Thoracic aorta (tissue), 2 donors: ENCODE results near the gene WIPF3. TPM values are rescaled to one million over a fixed set of nuclear protein-coding genes. Genes with fewer than 3 reads are reported as not detected.

Experiments used
- ATAC-seq: fragments of 150-250 bp; one replicate; pipeline ENCODE4 v1.8.0; 2017; ENCODE audit warnings: low read depth; ENCODE audit not compliant: insufficient number of reproducible peaks, low FRiP score
- DNase-seq: peaks from one replicate; pipeline ENCODE4 v3.0.0-alpha.2; 2020; ENCODE audit warnings: low spot score
- H3K27ac ChIP-seq, 2 donors: fragments of 200-600 bp; sonication (generic); 1 replicate in 1 of 2; 2 replicates in 1 of 2; pipeline ENCODE4 v1.5.1; 2016; ENCODE audit warnings: mild to moderate bottlenecking in 2 of 2, moderate library complexity in 2 of 2
- H3K27me3 ChIP-seq: fragments of 200-600 bp; sonication (generic); replicated peaks from 2 replicates; pipeline ENCODE4 v1.6.0; 2016; ENCODE audit warnings: mild to moderate bottlenecking; ENCODE audit not compliant: insufficient read depth
- H3K36me3 ChIP-seq: fragments of 200-600 bp; sonication (generic); one replicate; pipeline ENCODE4 v1.5.1; 2016
- H3K4me1 ChIP-seq, 2 donors: fragments of 200-600 bp; sonication (generic); 1 replicate in 1 of 2; 2 replicates in 1 of 2; pipeline versions ENCODE4 v1.5.1 to v1.6.0; 2016; ENCODE audit warnings: low read depth in 2 of 2, mild to moderate bottlenecking in 1 of 2; ENCODE audit not compliant: control insufficient read depth in 1 of 2
- H3K4me3 ChIP-seq: fragments of 200-600 bp; sonication (generic); 2 replicates; pipeline ENCODE4 v1.5.1; 2016; ENCODE audit warnings: mild to moderate bottlenecking
- H3K9me3 ChIP-seq: fragments of 200-600 bp; sonication (generic); 2 replicates; pipeline ENCODE4 v1.5.1; 2016
- total RNA-seq, 2 donors: library from RNA; depleted of rRNA; stranded (reverse); fragments of >200 nt; gene quantifications; one replicate each; pipeline versions ENCODE4 v1.1.0 to v1.2.3, GENCODE V29; 2016
- TF ChIP-seq, protein P1 (sequence below): fragments of 200-600 bp; sonication (generic); IDR thresholded peaks from one replicate; pipeline ENCODE4 v1.5.1; 2019; ENCODE audit warnings: antibody characterized with exemption

WIPF3 gene
- total RNA-seq, 2 donors from 2014 or later = 2.4 to 3.7 TPM

DNA sequence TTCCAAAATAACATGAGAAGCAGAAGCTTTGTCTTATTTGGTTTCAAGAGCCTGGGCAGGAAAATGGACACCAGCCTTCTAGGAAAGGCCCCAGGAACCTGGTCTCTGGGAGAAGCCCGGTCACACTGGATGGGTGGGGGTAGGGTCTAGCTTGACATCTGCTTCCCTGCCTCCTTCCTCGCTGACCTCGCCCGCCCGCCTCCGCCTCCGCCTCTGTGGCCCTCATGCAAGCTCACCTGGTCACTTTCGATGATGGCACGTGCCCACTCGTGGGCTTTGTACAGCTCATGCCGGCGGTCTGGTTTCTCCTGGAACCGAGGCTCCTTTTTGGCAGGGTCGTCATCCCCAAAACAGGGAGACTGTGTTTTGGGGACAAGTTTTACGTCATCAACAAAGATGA, 119.9 kb downstream of the WIPF3 start:
- Histone ChIP-seq H3K4me1 (no peaks in the 10 kb centered on the region), H3K27ac (no peak overlapping the region), H3K27me3 (no peaks in the 10 kb centered on the region), H3K4me3 (no peak overlapping the region), H3K36me3 (peaks cover 34% of the 10 kb centered on the region), H3K9me3 (no peaks in the 10 kb centered on the region)
- TF ChIP-seq, protein P1, sequence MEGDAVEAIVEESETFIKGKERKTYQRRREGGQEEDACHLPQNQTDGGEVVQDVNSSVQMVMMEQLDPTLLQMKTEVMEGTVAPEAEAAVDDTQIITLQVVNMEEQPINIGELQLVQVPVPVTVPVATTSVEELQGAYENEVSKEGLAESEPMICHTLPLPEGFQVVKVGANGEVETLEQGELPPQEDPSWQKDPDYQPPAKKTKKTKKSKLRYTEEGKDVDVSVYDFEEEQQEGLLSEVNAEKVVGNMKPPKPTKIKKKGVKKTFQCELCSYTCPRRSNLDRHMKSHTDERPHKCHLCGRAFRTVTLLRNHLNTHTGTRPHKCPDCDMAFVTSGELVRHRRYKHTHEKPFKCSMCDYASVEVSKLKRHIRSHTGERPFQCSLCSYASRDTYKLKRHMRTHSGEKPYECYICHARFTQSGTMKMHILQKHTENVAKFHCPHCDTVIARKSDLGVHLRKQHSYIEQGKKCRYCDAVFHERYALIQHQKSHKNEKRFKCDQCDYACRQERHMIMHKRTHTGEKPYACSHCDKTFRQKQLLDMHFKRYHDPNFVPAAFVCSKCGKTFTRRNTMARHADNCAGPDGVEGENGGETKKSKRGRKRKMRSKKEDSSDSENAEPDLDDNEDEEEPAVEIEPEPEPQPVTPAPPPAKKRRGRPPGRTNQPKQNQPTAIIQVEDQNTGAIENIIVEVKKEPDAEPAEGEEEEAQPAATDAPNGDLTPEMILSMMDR = no peak
- DNase-seq = no peak
- ATAC-seq = no peak

DNA sequence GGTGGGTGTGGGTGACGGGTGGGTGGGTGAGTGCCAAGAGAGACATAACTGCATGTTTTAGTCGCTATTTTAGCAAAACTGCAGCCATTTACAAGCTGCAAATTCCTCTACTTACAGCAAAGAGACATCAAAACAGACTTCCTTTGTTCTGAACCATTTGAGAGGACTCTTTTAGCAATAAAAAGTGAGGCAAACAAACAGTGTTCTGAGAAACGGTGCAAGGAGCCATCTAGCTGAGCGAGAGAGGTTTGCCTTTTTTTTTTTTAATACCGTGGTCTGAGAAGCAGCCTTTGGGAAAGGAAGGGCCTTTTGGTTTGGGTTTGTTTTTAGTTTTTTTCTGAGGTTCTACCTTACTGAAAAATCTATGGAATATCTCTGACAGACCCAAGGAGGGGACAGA, 120.4 kb downstream of the WIPF3 start:
- Histone ChIP-seq H3K4me3 (no peak overlapping the region), H3K4me1 (no peaks in the 10 kb centered on the region), H3K36me3 (peaks cover 34% of the 10 kb centered on the region), H3K27me3 (no peaks in the 10 kb centered on the region), H3K9me3 (no peaks in the 10 kb centered on the region), H3K27ac (no peak overlapping the region)
- ATAC-seq = no peak
- DNase-seq = no peak
- TF ChIP-seq, protein P1 = no peak

DNA sequence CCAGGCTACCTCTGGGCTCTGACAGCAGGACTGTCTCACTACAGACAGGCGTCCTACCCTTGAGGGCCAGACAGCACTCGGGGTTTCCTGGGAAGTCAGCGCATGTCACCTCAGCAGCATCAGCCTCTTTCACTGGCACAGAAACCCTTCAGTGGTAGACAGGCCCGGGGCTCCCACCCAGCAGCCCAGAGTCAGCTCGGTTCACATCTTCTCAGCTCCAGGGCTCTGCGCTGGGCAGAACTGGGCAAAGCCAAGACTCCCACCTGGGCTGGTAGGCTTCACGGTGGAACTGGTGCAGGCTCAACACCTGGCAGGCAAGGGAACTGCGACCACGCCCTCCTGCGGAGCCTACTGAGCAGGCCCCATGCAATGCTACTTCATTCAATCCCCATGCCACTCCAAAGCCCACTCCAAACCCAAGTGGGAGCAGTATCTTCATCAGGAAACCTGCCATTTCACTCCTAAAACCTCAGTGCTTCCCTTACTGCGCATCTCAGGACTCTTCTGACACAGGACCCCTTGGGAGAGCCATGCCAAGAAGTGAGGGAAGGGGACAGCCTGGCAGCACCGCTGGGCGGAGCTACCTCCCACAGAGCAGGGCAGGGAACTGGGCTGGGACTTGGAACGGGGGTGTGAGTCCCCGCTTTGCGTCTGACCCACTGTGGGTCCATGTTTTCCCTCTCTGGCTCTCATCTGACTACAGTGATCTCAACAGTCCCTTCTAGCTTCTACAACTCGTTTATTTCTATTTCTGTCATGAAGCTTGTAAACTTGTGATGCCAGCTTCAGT, 122.9 kb downstream of the WIPF3 start:
- no peak for DNase-seq
- Histone ChIP-seq H3K27ac (no peak overlapping the region), H3K9me3 (no peaks in the 10 kb centered on the region), H3K4me3 (no peak overlapping the region), H3K4me1 (no peaks in the 10 kb centered on the region), H3K27me3 (no peaks in the 10 kb centered on the region), H3K36me3 (peaks cover 24% of the 10 kb centered on the region)
- TF ChIP-seq, protein P1 = no peak
- no peak for ATAC-seq

DNA sequence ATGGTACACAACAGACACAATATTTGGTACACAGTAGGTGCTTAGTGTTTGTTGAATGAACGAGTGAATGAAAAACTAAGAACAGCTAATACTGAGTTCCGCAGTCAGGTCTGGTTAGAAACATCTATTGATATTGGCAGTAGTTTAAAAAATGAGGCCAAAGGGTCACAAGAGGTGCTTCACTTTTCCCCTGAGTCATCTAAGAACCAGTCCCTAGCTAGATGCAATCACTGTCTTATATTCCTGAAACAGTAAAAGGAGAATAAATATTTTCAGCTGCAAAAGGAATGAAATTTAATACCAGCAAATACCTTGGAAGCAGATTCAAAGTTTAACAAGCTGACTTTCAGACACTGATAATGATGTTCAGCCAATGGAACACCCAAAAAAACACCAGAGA, 128.8 kb downstream of the WIPF3 start:
- H3K4me3 ChIP-seq = no peak overlapping the region
- TF ChIP-seq, protein P1 = no peak
- H3K27me3 ChIP-seq = no peaks in the 10 kb centered on the region
- H3K36me3 ChIP-seq = peaks cover 44% of the 10 kb centered on the region
- no peaks in the 10 kb centered on the region for H3K4me1 ChIP-seq
- no peak overlapping the region for H3K27ac ChIP-seq
- DNase-seq (no peak), ATAC-seq (no peak)
- H3K9me3 ChIP-seq = no peaks in the 10 kb centered on the region

DNA sequence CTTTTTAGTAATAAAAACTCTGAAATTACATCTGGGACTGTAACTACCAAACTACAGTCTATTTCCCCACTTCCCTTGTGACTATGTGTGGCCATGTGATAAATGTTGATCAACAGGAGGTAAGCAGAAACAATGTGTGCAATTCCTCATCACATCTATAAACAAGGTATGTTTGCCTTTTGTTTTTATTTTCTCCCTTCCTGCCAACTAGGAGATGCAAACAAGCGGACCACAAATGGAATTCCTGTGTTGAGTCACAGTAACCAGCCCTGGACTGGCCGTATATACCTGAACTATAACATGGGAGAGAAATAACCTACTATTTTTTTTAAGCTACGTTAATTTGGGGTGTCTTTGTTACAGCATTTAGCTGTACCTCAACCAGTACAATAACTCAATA, 130.8 kb downstream of the WIPF3 start:
- H3K4me1 ChIP-seq = no peaks in the 10 kb centered on the region
- peaks cover 55% of the 10 kb centered on the region for H3K36me3 ChIP-seq
- no peak for DNase-seq

More for the DNA sequence above, 130.8 kb downstream of the WIPF3 start:
- no peaks in the 10 kb centered on the region for H3K9me3 ChIP-seq
- H3K27ac ChIP-seq = no peak overlapping the region
- TF ChIP-seq, protein P1 = no peak
- no peak overlapping the region for H3K4me3 ChIP-seq
- no peaks in the 10 kb centered on the region for H3K27me3 ChIP-seq
- no peak for ATAC-seq
